GM18502 (cell line): ENCODE results near the gene TNRC18.
"Not testable (repeated sequence)": the region's sequence is repeated elsewhere in the genome, so short reads cannot be mapped to it uniquely, and the experiment has no call there.

ENCODE experiments used
- ATAC-seq: cut with Tn5 transposase; IDR thresholded peaks from one replicate; pipeline ENCODE4 v1.9.1; 2021; ENCODE audit warnings: mild to moderate bottlenecking; ENCODE audit not compliant: unreplicated experiment, poor library complexity

TNRC18 gene

GRCh38 chr7:5423306-5423975 lies at the start of gene TNRC18:
Gene TNRC18, minus strand, starts transcription at chr7:5423834. Its CDS starts 2,588 bp downstream, at chr7:5421246.
- no peak for ATAC-seq

- ATAC-seq: no peak
Measured at GRCh38 chr7:5472432-5473315, 49.0 kb upstream of the TNRC18 start.

- not testable (repeated sequence) for ATAC-seq
Measured at GRCh38 chr7:5471623-5472022, 48.0 kb upstream of the TNRC18 start.

GRCh38 chr7:5470816-5471215 lies 47.2 kb upstream of the TNRC18 start:
- no peak for ATAC-seq

- ATAC-seq: no peak
Measured at GRCh38 chr7:5470167-5470532, 46.5 kb upstream of the TNRC18 start.

- no peak for ATAC-seq
Measured at GRCh38 chr7:5469375-5470166, 45.9 kb upstream of the TNRC18 start.

- no peak for ATAC-seq
Measured at GRCh38 chr7:5467645-5468044, 44.0 kb upstream of the TNRC18 start.

GRCh38 chr7:5466551-5466950 lies 42.9 kb upstream of the TNRC18 start:
- ATAC-seq: no peak

- no peak for ATAC-seq
Measured at GRCh38 chr7:5463031-5463430, 39.4 kb upstream of the TNRC18 start.

- no peak for ATAC-seq
Measured at GRCh38 chr7:5462216-5462615, 38.6 kb upstream of the TNRC18 start.

- ATAC-seq: no peak
Measured at GRCh38 chr7:5458921-5459480, 35.4 kb upstream of the TNRC18 start.

- ATAC-seq: no peak
Measured at GRCh38 chr7:5457245-5457735, 33.7 kb upstream of the TNRC18 start.

- no peak for ATAC-seq
Measured at GRCh38 chr7:5456409-5456808, 32.8 kb upstream of the TNRC18 start.

- no peak for ATAC-seq
Measured at GRCh38 chr7:5455581-5456219, 32.1 kb upstream of the TNRC18 start.

GRCh38 chr7:5455175-5455574 lies 31.5 kb upstream of the TNRC18 start:
- no peak for ATAC-seq

GRCh38 chr7:5454485-5454884 lies 30.9 kb upstream of the TNRC18 start:
- no peak for ATAC-seq

- ATAC-seq: no peak
Measured at GRCh38 chr7:5453566-5454075, 30.0 kb upstream of the TNRC18 start.

GRCh38 chr7:5452937-5453540 lies 29.4 kb upstream of the TNRC18 start:
- ATAC-seq: no peak

- ATAC-seq: no peak
Measured at GRCh38 chr7:5452470-5452899, 28.9 kb upstream of the TNRC18 start.
